Tibial artery (tissue), 4 donors: ENCODE results near the gene P2RX3.

ENCODE experiments used
- DNase-seq, 2 donors: peaks; one replicate each; pipeline ENCODE4 v3.0.0-alpha.2; 2019
- H3K27ac ChIP-seq, 2 donors: fragments of 200-600 bp; sonication (generic) in 1 of 2; 1 replicate in 1 of 2; 2 replicates in 1 of 2; pipeline ENCODE4 v1.5.1; 2018 to 2019; ENCODE audit warnings: mild to moderate bottlenecking in 1 of 2
- H3K27me3 ChIP-seq, 2 donors: fragments of 200-600 bp; sonication (generic) in 1 of 2; one replicate each; pipeline versions ENCODE4 v1.5.1 to v1.6.0; 2016 to 2019
- H3K36me3 ChIP-seq, 3 donors: fragments of 200-600 bp; sonication (generic) in 2 of 3; one replicate each; pipeline ENCODE4 v1.5.1; 2016 to 2019; ENCODE audit warnings: mild to moderate bottlenecking in 2 of 3
- H3K4me1 ChIP-seq, 4 donors: fragments of 200-600 bp; sonication (generic) in 2 of 4; 1 replicate in 3 of 4; 2 replicates in 1 of 4; pipeline ENCODE4 v1.5.1; 2016 to 2019
- H3K4me3 ChIP-seq, 2 donors: fragments of 200-600 bp; sonication (generic) in 1 of 2; 1 replicate in 1 of 2; 2 replicates in 1 of 2; pipeline ENCODE4 v1.5.1; 2018 to 2019; ENCODE audit warnings: mild to moderate bottlenecking in 2 of 2
- H3K9me3 ChIP-seq, 3 donors: fragments of 200-600 bp; sonication (generic) in 1 of 3; one replicate each; pipeline ENCODE4 v1.5.1; 2016 to 2019
- CTCF ChIP-seq, 2 experiments: fragments of 200-600 bp in 1 of 2; fragments of 450-650 bp in 1 of 2; IDR thresholded peaks; one replicate each; pipeline ENCODE4 v1.5.1; 2017 to 2019; ENCODE audit warnings: antibody characterized with exemption in 2 of 2, mild to moderate bottlenecking in 1 of 2, moderate library complexity in 1 of 2
- intact Hi-C: fragments of 100-400 bp; cut with DNase I; formaldehyde crosslinking; loops from one replicate; pipeline ENCODE4 v1.15.0; 2023; ENCODE audit warnings: low total_unique reads

The P2RX3 gene

GRCh38 chr11:57315491-57315890, 22.7 kb upstream of the P2RX3 start:
- Histone ChIP-seq H3K4me3 (no peak overlapping the region), H3K4me1 (peaks cover 0 to 82% (median 60%) of the 10 kb centered on the region in 4 donors), H3K9me3 (no peaks in the 10 kb centered on the region), H3K27ac (peak overlapping the region in 1 of 2 donors; percentile 19), H3K27me3 (no peaks in the 10 kb centered on the region), H3K36me3 (peaks cover 79 to 83% (median 81%) of the 10 kb centered on the region in 3 donors)
- intact Hi-C loops, result no loop called here
- TF ChIP-seq CTCF (IDR thresholded peaks at IDR 0.05), result no peak
- DNase-seq, result no peak

GRCh38 chr11:57316017-57316416, 22.1 kb upstream of the P2RX3 start:
- intact Hi-C loops, result no loop called here
- H3K4me1 ChIP-seq, result peaks cover 0 to 82% (median 60%) of the 10 kb centered on the region in 4 donors
- H3K27me3 ChIP-seq, result no peaks in the 10 kb centered on the region
- H3K4me3 ChIP-seq, result no peak overlapping the region
- peak overlapping the region; percentile 19 to 25 for H3K27ac ChIP-seq
- no peak for DNase-seq
- H3K36me3 ChIP-seq, result peaks cover 84 to 86% (median 86%) of the 10 kb centered on the region in 3 donors
- no peak for TF ChIP-seq CTCF (IDR thresholded peaks at IDR 0.05)
- no peaks in the 10 kb centered on the region for H3K9me3 ChIP-seq

- no peaks in the 10 kb centered on the region for H3K9me3 ChIP-seq
- peak overlapping the region in 1 of 2 donors; percentile 8 for H3K4me3 ChIP-seq
- intact Hi-C loops, result no loop called here
- no peak for TF ChIP-seq CTCF (IDR thresholded peaks at IDR 0.05)
- no peak for DNase-seq
- peak overlapping the region; percentile 32 to 53 for H3K27ac ChIP-seq
- H3K27me3 ChIP-seq, result no peaks in the 10 kb centered on the region
- peaks cover 4 to 81% (median 58%) of the 10 kb centered on the region in 4 donors for H3K4me1 ChIP-seq
- peaks cover 75 to 77% (median 76%) of the 10 kb centered on the region in 3 donors for H3K36me3 ChIP-seq
Measured at GRCh38 chr11:57318178-57318577, 20.0 kb upstream of the P2RX3 start.

GRCh38 chr11:57320067-57320718, 18.0 kb upstream of the P2RX3 start:
- H3K27me3 ChIP-seq, result no peaks in the 10 kb centered on the region
- peaks cover 55 to 57% (median 56%) of the 10 kb centered on the region in 3 donors for H3K36me3 ChIP-seq
- intact Hi-C loops, result no loop called here
- no peak for TF ChIP-seq CTCF (IDR thresholded peaks at IDR 0.05)
- peak overlapping the region in 1 of 2 donors; percentile 92 for H3K4me3 ChIP-seq
- no peaks in the 10 kb centered on the region for H3K9me3 ChIP-seq
- H3K27ac ChIP-seq, result peak overlapping the region; percentile 94 to 98
- DNase-seq, result no peak
- H3K4me1 ChIP-seq, result peaks cover 4 to 77% (median 61%) of the 10 kb centered on the region in 4 donors

DNA sequence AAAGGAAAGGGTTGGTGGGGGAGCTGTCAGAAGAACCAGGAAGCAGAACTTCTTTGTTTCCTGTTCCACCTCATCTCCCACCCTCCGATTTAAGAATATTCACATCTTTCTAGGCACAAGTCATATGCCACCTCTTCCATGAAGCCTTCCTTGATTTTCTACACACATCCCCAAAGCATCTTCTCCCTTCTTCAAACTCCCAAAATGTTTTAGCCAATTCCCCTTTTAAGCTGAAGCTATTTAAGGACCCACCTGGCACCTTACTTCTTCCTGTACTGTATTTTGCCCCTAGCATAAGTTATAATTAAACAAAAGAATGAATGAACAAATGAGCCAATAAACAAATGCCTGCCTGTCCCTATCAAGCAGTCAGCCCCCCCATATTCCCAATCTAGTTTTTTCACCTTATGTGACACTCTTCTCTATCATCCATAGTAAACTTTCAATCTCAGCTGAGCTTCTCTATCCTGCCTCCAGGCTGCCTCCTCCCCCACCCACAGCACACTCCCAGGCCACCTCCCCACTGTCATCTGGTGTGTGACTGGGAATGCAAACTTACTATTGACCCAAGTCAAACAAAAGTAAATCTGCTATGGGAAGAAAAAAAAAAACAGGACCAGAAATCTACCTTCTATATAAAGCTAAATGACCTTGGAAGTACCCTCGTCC, 17.3 kb upstream of the P2RX3 start:
- H3K4me1 ChIP-seq, result peaks cover 4 to 77% (median 67%) of the 10 kb centered on the region in 4 donors
- H3K27ac ChIP-seq, result peak overlapping the region; percentile 94 to 98
- intact Hi-C loops, result no loop called here

More for the DNA sequence above, 17.3 kb upstream of the P2RX3 start:
- TF ChIP-seq CTCF (IDR thresholded peaks at IDR 0.05), result no peak
- Histone ChIP-seq H3K9me3 (no peaks in the 10 kb centered on the region), H3K27me3 (no peaks in the 10 kb centered on the region), H3K4me3 (peak overlapping the region in 1 of 2 donors; percentile 92), H3K36me3 (peaks cover 48 to 50% (median 49%) of the 10 kb centered on the region in 3 donors)
- no peak for DNase-seq
